ENCODE measurements around the gene PLEKHD1.
A peak's percentile ranks its signal among the peaks of the same experiment; 100 is the strongest.

The PLEKHD1 gene

DNA sequence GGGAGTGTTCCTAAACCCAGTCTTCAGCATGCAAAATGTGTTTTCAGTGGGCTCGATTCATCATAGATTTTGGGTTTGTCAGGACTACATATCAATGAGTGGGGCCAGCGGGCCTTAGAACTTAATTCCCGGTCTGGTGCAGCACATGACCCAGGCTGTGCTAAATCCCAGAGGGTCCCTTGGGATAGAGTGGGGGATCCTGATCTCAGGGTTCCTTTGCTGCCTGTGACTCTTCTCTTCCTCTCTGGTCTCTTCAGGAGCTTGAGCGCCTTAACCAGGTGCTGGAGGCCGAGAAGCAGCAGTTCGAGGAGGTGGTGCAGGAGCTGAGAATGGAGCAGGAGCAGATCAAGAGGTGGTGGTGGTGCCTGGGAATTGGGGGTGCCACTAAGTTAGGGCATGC, 37.5 kb downstream of the PLEKHD1 start:
- DNase-seq, result no peak

DNA sequence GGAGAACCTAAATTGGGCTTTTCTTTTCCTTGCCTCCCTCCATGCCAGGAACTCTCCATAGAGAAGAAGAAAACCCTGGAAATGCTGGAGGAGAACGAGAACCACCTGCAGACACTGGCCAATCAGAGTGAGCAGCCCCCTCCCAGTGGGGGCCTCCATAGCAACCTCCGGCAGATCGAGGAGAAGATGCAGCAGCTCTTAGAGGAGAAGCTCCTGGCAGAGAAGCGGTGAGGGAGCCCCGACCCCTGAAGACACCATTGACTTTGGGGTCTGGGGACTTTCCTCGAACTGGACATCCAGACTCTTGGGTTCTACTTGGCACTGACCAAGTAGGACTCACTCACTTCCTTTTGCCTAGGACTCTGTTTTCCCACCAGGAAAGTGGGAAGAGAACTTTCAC, 41.4 kb downstream of the PLEKHD1 start:
- DNase-seq, result no peak

DNA sequence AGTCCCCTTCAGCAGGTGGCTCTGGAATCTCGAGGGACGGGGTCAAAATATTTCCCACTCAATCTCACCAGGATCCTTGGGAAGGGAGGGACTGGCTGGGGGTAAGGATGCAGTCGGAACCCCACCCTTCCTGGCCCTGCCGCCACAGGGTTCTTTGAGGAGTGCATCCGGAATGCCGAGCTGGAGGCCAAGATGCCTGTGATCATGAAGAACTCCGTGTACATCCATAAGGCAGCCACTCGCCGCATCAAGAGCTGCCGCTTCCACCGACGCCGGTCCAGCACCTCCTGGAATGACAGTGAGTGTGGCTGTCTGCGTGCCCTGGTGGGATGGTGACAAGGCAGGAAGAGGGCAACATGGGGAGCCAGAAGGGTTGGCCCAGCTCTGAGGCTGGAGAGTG, 43.1 kb downstream of the PLEKHD1 start:
- DNase-seq, result no peak

DNA sequence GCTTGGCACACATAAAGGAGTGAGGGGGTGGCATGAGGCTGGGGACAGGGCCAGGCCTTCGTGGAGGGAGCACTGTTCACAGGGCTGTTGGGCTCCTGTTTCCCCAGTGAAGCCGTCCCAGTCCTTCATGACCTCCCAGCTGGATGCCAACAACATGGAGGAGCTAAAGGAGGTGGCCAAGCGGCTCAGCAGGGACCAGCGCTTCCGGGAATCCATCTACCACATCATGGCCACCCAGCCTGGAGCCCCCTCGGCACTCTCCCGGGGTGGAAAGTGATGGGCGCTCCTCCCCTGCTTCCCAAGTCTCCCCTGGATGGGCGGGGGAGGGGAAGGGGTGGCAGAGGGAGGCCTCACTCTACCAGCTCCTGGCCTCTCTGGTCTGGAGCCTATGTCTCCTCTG, 43.6 kb downstream of the PLEKHD1 start:
- no peak for DNase-seq

DNA sequence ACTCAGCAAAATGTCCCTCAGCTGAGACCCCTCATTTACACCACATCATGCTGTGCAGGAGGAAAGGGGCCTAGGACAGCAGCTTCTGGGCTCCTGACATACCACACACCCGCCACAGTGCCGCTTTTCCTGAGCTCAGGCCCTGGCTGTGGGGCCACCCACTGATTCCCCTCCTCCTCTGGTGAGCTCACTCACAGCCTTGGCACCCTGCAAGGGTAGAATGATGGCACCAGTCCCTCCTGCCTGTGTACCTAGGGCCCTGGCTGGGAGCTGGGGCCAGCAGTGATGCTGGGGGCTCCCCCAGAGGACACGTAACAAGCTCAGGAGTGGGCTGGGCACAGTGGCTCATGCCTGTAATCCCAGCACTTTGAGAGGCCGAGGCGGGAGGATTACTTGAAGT, 44.4 kb downstream of the PLEKHD1 start:
- no peak for DNase-seq

DNA sequence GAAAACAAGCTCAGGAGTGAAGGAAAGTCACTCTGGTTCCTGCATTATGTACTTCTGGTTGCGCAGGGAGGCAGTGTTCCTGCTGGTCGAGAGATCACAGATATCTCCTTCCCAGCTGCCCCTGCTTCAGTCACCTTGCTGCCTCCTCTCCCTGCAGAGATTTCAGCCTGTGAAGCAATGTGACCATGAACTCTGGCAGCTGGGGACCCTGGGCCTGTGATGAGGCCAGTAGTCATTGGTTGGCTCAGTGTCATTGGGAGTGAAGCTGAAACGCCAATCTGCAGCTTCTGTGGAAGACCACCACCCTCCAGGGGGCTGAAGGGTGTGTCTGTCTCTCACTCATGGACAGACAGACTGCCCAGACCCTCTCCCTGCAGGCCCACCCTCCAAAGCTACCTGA, 45.0 kb downstream of the PLEKHD1 start:
- DNase-seq, result no peak

DNA sequence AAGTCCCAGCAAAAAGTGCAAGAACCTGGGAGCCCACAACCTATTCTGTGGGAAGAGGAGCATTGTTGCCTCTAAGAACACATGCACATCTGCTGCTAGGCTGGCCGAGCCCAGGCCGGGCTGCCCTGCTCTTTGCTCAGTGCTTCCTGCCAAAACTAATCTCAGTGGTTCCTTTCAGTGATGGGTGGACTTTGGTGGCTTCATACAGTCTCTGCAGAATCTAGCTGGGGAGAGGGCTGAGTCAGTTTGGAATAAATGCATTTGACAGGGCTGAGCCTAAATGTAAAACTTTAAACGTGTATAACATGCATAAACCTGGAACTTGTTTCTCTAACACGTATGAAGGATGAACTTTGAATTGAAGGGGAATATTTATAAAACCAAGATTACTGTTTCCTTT, 45.6 kb downstream of the PLEKHD1 start:
- DNase-seq, result no peak

DNA sequence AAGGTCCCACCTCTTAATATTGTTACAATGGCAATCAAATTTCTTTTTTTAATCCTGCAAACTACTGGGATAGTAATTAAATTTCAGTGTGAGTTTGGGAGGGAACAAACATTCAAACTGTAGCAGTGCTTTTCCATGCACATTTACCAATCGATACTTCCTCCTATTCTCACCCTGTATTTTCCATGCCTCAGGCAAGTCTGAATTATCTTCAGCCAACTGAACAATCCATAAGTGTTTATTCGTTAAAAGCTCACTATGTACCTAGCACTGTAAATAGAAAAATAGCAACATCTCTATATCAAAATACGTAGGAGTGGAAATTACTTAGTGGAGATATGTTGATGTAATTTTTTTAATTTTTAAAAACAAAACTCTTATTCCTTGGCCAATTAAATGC, 46.6 kb downstream of the PLEKHD1 start:
- no peak for DNase-seq

DNA sequence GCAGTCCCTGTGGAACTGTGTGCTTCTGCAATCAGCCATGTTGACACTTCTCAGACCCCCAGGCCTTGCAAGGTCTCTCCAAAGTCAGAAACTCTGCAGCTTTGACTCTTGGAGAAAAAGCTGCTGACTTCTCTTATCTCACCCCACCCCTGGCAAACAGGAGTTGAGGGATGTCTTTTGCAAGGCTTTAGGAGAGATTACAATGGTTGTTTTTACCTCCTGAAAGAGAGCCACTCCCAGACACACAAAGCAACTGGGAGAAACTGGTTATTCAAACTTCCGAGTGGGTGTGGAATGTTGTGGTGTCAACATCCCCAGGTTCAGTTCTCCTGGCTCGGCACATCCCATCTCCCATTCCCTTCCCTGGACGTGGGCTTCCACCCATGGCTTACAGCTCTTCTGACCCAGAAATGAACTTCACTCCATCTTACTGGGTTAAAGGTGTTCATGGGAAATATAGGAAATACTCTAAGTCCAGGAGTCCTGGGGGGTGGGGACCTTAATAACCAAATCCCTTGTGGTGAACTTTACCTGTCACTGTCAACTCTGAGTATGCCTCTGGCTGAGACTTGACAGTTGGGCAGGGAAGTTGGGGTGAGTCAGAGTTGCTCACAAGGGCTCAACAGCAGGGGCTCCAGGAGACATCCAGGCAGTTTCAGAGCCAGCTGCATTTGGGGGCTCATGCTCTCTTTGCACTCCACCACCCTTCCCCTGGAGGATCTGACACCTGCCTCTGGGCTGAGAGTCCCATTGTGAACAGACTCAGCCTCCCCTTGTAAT, 48.2 kb downstream of the PLEKHD1 start:
- DNase-seq, result no peak

DNA sequence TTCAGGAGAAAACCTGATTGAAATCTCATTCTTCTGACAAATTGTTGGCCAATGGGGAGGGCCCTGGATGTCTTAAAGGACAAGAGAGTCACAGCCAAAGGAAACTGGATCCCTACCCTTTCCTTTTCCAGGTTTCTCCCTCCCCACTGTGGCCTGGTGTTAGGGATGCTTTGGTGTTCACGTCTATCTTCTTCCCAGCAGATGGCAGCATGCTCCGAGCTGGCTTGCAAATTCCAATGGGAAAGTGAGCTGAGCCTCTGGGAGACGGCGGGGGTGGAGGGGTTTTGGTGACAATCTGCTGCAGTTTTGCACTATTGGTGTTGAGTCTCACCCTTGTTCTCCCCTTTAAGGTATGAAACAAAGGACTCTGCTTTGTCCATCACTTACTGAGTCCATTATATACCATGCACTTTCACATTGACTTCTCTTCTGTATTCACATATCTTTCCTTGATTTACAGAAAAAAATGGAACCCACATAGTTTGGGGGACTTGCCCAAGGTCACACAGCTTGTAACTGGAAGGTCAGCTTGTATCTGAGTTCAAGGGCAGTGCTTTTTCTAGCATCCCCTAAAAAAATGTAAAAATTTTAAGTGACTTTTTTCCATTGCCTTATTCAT, 50.8 kb downstream of the PLEKHD1 start:
- no peak for DNase-seq

DNA sequence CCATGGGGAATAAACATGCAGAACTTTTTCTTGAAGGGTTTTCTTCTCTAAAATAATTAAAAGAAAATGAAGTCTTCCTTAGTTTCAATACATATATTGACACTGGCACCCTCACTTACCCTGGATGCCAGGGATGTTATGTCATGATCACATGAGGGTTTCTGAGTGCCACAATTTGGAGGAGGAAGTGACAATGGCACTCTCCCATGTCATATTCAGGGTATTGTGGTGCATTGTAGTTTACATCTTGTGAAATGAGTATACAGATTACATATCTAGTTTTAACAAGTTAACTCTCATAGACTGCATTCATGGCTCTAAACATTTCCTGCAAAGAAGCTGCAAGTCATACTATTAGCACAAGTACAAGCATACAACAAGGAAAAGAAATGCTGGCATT, 52.4 kb downstream of the PLEKHD1 start:
- no peak for DNase-seq

DNA sequence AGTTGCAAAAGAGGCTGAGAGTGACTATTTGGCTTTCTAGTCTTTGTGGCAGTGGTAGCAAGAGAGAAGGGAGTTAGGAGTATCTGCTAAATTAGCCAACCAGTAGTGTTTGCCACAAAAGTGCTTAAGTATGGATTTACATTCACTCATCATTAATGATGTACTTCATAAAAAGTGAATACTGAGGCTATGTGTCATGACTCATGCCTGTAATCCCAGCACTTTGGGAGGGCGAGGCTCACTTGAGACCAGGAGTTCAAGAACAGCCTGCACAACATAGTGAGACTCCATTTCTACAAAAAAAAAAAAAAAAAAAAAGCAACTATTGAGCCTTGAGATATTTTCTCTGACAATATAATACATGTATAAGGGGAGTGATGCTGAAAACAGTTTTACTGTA, 53.4 kb downstream of the PLEKHD1 start:
- no peak for DNase-seq

DNA sequence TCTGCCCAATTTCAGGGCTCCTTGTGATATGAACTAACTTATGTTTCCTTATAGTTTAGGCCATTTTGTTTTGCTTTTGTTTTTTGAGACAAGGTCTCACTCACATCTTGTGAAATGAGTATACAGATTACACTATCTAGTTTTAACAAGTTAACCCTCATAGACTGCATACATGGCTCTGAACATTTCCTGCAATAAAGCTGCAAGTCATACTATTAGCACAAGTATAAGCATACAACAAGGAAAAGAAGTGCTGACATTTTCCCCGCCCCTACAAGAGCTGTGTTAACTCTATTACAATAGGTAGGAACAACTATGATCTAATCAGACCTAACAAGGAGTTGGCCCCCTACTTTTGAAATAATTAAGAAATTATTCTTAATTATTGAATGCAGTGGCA, 54.2 kb downstream of the PLEKHD1 start:
- DNase-seq, result no peak

DNA sequence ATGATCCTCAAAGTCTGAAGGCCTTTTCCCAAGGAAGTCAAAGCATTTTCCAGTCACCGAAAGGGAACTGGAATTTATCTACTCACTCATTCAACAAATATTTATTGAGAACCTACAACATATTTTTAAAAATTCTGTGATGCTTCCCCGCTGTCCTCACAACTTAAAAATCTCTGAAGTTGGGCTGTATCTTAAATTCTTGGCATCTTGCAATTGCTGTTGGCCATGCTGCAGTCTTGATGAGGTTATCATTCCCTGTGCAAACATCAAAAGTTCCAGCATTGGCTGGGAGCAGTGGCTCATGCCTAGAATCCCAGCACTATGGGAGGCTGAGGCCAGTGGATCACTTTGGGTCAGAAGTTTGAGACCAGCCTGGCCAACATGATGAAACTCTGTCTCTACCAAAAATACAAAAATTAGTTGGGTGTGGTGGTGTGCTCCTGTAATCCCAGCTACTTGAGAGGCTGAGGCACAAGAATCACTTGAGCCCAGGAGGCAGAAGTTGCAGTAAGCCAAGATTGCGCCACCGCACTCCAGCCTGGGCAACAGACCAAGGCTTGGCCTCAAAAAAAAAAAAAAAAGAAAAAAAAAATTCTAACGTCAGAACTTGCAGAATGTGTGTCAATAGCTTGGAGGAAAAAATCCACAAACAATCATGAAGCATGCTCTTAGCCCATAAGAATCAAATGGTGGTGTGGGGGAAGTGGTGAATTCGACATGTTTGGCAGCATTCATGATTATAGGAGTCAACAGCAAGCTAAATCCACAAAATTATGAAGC, 55.3 kb downstream of the PLEKHD1 start:
- DNase-seq, result no peak

DNA sequence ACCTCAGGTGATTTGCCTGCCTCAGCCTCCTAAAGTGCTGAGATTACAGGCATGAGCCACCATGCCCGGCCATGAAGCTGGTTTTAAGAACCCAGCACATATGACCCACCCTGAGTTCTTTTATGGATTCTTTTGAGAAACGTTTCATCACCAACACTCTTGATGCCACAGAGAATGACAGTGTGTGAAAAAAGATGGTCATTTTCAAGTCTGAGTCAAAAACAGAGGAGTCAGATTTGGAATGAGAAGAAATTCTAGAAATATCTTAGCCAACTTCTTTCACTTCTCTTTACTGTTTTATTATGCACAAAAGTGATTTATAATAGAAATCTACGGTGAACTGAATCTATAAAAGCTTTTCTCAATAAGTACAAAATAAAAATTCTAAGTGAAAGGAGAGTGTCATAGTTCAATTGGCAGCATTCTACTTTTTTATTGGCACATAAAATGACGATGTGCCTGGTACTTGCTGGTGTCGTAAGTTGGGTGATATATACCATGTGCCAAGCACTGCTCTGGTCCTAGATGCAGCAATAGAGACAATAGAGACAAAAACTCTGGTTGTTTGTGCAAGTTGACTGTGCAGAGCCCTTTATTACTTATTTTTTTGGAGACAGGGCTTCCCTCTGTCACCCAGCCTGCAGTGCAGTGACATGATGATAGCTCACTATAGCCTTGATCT, 56.3 kb downstream of the PLEKHD1 start:
- no peak for DNase-seq

DNA sequence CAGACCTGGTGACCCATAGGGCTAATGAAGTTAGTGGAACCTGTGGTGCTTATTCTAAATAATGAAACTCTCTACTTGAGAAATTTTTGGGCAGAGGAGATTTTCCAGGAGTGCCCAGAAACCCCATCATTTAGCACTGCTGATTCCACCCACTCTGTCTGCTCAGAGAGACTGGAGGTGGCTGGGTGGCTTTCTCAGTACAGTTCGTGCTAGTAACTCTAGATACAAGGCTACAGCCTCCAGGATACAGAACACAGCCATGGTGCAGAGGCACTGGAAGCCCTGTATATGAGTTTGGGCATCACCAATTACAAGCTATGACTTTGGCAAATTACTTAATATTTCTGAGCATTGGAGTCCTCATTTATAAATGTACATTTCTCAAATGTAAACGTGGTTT, 57.8 kb downstream of the PLEKHD1 start:
- DNase-seq, result no peak

DNA sequence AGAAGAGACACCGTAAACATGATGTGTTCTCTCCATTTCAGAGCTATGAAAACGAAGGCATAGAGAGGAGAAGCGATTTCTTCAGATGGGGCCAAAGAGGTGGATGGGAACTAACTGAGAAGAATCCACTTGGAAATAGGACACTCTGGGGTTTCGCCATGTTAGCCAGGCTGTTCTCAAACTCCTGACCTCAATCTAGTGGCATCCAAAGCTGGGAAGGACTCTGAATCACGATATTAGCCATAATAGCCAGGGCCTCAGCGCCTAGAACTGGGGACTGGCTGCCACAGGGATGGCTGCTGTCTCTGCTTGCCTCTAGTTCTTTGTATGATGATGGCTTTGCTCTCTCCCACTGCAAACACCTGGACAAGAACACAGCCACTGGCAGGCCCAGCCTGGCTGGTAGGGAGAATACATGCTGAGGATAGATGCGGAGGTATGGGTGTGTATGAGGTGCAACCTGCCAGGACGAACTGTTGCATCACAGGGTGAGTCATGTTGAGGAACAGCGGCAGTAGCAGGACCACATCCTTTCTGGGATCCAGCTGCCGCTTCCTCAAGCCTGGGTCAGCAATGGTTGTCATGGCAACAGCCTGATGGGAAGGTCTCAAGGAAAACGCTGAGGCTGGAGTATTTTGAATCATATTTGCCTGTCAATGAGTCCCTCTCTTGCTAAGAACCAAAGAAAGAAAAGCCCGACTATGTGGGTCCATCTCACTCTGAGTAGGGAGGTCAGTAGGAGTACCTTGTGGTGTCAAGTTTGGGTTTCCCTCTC, 59.0 kb downstream of the PLEKHD1 start:
- peak; percentile 34 for DNase-seq

DNA sequence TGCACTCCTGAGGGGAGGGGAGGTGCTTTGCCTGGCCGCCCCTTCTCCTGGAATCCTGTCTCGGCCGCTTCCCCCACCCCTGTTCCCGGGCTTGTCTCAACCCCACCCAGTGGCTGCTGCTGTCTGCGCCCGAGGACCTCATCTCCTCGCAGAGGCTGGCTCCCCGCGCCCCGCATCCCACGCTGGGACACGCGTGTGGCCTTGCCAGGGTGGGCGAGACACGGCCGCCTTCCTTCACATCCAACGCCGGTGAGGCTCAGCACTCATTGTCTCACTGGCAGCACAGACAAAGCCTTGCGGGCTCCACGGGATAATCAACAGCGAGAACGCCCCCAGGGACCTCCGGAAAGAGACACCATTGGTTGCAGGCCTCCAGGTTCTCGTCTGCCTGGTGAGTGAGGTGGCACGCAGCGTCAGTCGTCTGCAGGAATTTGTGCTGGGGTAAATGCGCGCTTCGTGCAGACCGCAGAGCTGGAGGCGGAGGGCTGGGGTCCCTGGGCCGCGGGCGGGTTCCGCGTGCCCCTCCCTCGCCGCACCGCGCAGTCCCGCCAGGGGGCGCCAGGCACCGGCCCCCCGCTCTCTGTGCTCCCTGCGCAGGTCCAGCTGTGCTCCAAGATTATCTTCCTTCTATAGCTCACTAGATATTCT, 63.3 kb downstream of the PLEKHD1 start:
- no peak for DNase-seq

DNA sequence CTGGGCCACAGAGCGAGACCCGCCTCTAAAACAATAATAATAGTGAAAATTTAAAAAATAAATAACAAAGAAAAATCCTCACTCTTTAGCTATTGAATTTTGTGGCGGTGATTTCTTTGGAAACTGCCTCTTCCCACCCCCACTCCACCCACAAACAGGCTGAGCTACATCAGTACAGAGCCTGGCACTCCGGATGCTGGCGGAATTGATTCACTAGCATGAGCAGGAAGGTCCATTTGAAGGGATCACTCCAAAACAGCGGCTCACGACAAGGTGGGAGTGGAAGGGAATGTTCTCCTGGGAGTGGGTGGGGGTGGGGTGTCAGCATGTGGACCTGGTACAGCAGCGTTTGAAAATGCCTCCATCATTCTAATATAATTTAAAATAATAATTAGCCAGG, 64.0 kb downstream of the PLEKHD1 start:
- DNase-seq, result no peak

DNA sequence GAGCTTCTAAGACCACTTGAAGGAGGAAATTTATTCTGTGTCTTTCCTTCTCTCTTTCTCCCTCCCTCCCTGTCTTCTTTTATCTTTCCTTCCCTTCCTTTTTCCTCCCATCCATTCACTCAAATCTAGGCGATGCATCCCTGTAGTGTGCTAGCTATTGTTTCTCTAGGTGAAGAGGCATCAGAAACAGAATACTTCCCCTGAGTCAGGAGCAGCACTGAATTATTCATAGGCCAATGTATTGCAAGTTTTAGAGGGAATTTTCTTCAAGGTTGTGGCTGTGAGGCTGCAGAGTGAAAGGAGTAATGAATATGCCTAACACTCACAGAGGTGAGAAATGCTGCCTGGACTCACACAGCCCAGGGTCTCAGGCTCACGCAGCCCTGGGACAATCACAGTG, 67.0 kb downstream of the PLEKHD1 start:
- DNase-seq, result no peak

DNA sequence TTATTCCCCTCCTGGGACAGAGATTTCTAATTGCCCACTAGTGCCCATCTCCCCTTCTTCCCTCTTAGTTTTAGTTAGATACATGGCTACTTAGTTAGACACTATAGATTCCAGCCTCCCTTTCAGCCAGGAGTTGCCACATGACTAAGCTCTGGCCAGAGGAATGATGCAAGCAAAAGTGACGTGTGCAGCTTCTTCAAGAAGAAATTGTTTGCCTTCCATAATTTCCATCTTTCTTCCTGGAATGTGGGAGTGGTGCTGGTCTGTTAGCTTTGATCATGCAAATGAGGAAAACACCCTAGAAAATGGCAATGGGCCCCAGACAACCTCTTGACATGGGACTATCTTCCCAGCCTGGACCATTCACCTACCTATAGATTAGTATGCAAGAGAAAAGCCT, 68.7 kb downstream of the PLEKHD1 start:
- no peak for DNase-seq

DNA sequence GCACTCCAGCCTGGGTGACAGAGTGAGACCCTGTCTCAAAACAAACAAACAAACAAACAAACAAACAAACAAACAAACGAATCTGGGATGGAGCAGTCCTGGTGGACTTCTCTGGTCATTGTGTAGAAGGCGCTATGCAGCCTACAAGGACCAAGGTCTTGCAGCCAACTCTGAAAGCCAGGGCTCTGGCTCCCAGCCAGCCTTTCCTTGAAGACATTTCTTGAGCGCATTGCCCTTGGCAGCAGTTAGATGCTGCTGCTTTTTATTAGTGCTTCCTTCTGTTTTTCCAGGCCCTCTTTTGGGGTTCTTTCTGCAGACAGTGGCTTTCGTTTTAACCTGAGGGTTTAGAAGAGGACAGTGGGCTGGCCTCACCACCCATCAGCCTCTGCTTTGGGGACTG, 70.0 kb downstream of the PLEKHD1 start:
- peak; percentile 12 for DNase-seq
